Hematopoietic multipotent progenitor cell treated with erythropoietin and hydrocortisone succinate and interleukin-3 and kit ligand, for 4 days (in vitro differentiated cells): ENCODE data around the gene CAMSAP1.

Experiments used
- DNase-seq: peaks from one replicate; pipeline ENCODE4 v3.0.0-alpha.2; 2015

CAMSAP1 gene

DNA sequence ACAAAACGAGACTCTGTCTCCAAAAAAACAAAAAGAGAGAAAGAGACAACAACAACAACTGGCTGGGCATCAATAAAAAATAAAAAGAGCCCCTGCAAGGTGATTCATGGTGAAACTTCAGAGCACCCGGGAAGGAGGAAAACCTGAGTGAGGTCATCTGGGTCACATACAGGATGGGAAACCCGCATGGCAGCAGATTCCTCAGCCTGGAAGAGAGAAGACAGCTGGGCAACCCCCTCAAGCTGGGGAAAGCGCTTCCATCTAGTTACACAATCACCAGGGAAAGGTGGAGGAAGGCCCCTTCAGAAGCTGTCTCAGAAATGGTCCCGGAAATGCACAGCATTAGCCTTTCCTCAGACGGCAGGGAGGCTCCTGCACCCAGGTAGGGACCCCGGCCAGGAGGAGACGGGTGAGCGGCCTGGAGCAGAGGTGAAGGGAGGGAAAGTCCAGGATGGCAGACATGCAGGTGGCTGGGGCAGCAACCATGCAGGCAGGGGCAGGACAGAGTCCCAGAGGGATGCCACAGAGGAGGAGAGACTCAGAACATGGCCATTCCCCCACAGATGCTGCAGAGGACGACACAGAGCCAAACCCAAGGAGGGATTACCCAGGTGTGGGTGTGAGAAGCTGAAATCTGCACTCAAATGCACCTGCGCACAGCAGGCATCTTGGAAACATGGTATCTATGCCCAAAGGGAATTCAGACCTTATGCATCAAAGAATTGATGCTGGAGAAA, 29.4 kb downstream of the CAMSAP1 start:
- DNase-seq: no peak

GRCh38 chr9:135876936-135877335, 30.4 kb downstream of the CAMSAP1 start:
- DNase-seq: no peak

DNA sequence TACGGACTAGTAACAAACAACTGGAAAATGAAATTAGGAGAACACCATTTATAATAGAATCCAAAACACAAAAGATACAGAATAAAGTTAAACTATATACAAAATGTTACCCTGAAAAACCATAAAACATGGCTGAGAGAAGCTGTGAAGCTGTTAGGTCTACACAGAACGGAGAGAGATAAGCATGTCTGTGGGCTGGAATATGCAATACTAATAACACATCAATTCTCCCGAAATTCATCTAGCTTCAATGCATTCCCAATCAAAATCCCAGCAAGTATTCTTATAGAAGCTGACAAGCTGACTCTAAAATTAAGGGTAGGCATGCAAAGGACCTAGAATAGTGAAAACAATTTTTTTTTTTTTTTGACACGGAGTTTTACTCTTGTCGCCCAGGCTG, 32.5 kb downstream of the CAMSAP1 start:
- DNase-seq: no peak

- DNase-seq: no peak
Observed at GRCh38 chr9:135869909-135870308, 37.4 kb downstream of the CAMSAP1 start.

DNA sequence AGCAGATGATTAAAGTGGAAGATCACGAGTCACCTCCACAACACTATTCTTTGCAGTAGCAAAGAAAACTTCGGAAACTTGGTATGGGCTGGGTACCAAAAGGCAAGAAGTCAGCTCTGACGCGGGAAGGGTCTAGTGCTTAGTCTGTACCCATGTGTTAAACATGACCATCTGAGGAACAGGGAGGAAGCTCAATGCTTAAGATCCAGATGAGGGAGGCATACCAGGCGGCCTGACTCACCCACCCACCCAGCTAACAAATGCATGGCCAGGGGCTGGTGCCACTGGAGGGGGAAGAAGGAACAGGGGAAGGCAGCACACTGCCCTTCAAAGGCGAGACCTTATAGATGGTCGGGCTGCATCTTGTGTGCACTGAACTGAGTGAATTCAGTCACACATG, 41.8 kb downstream of the CAMSAP1 start:
- DNase-seq: no peak

GRCh38 chr9:135864447-135865049, 42.8 kb downstream of the CAMSAP1 start:
- DNase-seq: peak; percentile 79

GRCh38 chr9:135862809-135863208, 44.5 kb downstream of the CAMSAP1 start:
- DNase-seq: no peak

DNA sequence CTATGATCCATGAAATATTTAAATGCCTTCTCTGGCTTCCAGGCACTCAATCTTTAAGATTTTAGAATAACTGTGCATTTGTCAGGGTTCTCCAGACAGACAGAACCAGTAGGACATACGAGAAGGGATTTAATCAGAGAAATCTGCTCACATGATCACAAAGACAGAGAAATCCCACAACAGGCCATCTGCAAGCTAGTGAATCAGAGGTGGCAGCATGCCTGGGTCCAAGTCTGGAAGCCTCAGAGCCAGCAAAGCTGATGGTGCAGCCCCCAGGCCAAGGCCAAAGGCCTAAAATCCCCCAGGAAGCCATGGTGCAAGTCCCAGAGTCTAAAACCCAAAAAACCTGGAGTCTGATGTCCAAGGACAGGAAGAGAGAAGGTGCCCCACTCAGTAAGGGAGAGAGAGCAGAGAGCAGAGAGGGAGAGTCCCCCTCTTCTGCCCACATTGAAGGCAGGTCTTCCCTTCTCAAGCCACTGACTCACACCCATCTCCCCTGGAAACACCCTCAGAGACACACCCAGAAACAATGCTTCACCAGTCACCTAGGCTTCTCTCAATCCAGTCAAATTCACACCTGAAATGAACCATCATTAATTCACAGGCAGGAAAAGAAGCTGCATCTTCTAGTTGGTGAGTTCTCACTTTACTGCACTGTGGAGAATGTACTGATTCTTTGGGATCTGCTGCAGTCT, 48.7 kb downstream of the CAMSAP1 start:
- no peak for DNase-seq

DNA sequence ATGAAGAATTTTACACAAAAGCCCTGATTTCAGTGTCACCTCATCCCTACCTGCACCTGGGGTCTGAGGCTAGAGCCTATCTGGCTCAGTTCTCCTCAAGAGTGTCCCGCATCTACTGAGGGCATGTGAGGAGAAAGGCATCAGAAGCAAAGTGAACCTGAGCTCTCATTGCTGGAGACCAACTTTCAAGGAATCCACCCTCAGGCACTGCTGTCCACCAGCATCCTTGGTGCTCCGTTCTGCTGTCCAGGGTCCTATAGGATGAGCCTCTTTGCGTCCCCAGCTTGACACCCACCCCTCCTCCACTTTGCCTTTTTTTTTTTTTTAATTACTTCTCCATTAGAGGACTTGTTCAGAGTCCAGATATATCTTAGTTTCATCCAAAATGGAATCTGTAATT, 49.5 kb downstream of the CAMSAP1 start:
- DNase-seq: no peak

GRCh38 chr9:135857371-135857786, 50.0 kb downstream of the CAMSAP1 start:
- no peak for DNase-seq

- no peak for DNase-seq
Observed at GRCh38 chr9:135851748-135852147, 55.6 kb downstream of the CAMSAP1 start.

DNA sequence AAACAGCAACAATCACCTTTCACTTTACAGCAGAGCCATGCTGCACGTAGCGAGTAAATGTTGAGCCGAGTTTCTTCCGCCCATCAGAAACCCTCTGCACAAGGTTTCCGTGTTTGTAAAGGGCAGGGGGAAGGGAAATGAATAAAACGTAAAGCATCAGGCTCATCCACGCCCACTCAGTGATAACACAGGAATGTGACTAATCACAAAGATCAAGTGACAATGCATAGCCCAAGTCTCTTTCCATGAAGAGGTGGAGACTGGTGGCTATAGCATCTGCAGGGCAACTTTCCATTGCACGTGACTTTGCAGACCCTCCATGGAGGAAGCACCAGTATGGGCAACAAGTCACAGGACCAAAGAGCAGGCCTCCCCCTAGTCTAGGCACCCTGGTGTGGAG, 56.6 kb downstream of the CAMSAP1 start:
- DNase-seq: no peak

DNA sequence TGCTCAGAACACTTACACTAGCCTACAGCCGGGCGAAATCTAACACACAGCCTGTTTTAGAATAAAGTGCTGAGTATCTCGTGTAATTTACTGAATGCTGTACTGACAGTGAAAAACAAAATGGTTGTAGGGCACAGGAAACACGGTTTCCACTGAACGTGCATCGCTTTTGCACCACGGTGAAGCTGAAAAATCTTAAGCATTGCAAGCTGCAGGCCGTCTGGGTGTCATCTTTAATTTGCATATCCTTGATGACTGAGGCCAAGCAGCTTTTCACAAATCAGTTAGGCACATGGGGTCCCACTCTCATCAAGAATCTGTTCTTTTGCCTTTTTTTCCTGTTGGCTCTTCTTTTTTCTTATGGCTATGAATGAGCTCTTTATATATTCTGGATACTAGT, 58.2 kb downstream of the CAMSAP1 start:
- DNase-seq: no peak

DNA sequence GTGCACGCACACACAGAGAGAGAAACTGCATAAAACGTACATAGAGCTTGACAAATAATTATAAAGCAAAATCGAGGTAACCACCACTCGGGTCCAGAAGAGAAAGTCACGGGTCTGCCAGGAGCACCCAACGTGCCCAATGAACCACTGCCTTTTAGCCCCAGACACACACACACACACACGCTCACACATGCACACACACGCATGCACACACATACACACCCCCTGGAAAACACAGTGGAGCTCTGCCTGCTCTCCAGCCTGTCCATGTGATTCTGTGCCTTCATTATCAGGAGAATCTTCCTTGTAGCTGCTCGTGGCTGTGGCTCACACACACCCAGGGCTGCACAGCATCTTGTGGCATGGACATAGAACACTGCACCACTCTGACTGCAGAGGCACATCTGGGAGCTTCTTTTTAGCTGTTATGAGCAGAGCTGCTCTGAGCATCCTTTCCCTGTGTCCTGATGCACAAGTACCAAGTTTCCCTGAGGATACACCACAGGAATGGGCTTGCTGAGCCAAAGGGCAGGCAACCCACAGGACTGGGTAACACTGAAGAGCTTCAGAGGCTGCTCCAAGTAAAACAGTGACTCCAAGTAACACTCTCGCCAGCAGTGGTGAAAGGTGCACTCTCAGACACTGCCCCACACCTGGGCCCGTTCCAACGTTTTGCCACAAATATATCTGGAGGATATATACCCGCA, 58.9 kb downstream of the CAMSAP1 start:
- DNase-seq: peak; percentile 33

DNA sequence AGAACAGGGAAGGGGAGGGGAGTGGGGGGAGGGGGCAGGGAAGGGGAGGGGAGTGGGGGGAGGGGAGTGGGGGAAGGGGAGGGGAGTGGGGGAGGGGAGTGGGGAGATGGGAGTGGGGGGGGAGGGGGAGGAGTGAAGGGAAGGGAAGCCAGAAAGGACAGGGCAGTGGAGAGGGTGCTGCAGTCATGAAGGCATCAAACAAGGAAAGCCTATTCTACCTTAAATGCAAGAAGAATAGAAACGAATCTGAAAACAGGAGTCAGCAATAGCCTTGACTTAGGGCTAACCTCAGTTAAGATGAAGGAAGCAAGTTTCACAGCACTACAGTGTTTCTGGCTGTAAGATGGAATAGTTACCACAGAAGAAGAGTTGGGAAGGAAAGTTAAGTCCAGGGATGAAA, 59.5 kb downstream of the CAMSAP1 start:
- no peak for DNase-seq

- DNase-seq: no peak
Observed at GRCh38 chr9:135840539-135840938, 66.8 kb downstream of the CAMSAP1 start.

- DNase-seq: no peak
Observed at GRCh38 chr9:135840107-135840506, 67.2 kb downstream of the CAMSAP1 start.

DNA sequence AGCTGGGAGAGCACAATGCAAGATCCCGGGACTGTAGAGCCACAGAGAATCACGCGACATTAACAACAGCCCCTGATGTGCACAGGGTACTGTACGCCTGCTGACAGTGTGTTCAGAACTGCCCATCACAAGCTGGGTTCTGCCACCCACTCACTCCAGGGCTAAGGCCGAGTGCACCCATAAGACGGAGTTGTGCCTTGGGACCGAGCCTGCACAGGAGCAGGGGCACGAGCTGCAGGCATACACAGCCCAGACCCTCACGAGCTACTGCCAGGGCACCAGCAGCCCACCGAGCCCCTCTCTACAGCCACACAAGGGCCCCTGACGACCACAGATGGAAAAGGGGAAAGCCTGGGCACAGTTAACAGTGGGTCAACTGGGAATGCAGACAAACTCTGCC, 67.8 kb downstream of the CAMSAP1 start:
- DNase-seq: no peak

DNA sequence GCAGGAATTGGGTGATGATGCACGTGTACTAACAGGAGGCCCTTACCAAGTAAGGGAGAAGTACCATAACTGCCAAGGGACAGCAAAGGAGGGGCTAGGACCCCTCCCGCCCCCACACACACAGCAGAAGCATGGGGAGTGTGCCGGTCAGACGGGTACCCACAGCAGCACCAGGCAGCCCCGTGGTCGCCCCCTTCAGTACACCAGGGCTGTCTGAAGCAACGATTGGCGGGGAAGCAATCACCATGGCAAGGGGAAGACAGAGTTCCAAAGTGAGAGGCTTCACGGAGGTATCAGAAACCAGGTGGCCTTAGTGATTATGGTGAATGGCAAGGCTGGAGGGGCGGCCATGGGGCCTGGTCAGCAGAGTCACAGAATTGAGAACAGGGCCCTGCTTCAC, 72.2 kb downstream of the CAMSAP1 start:
- DNase-seq: no peak

DNA sequence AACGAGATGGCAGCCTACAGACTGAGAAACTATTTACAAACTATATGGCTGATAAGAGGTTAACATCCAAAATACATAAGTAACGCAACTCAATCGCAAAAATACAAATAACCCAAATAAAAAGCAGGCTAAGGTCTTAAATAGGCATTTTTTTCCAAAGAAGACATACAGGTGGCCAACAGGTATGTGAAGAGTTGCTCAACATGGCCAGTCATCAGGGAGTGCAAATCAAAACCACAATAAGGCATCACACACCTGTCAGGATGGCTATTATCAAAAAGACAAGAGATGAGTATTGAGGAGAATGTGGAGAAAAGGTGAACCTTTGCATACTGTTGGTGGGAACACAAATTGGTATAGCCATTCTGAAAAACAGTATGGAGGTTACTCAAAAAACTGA, 73.5 kb downstream of the CAMSAP1 start:
- no peak for DNase-seq

GRCh38 chr9:135830496-135830895, 76.8 kb downstream of the CAMSAP1 start:
- no peak for DNase-seq

GRCh38 chr9:135828656-135829055, 78.7 kb downstream of the CAMSAP1 start:
- no peak for DNase-seq

DNA sequence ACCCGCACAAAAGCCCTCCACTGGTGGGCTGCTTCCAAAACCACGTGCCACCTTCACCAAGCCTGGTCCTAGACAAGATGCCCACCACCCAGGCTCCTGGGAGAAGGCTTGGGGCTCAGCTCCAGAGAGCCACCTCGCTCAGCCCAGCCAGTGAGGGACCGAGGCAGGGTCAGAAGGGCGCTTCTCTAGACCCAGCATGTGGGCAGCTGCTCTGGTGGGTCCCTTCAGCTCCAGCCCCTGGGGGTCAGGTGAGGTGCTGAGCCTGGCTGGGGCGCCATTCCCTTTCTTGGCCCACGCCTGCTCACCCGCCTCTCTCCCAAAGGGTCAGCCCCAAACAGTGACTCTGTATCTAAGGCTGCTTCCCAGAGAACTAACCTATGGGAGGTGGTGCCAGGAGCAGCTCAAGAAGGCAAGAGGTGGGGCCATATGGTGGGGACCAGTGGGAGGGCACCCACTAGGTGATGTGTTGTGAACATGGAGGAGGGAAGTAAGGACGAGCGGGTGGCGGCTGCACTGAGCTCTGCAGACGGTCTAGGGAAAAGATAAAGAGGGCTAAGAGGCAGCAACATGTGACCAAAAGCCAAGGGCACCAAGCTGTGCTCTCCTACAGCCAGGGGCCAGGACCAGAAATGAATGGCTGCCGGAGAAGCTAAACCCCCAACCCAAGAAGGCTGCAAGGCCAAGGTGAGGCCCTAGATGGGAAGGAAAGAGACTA, 79.3 kb downstream of the CAMSAP1 start:
- peak; percentile 28 for DNase-seq
